Hepatocyte (in vitro differentiated cells): ENCODE data around the gene KCND2. TPM values are rescaled to one million over a fixed set of nuclear protein-coding genes. Genes with fewer than 3 reads are reported as not detected.

Experiments used
- DNase-seq: peaks from one replicate; pipeline ENCODE4 v3.0.0-alpha.2; 2016; ENCODE audit warnings: low spot score
- H2AFZ ChIP-seq: fragments of 200-600 bp; sonication (generic); 2 replicates; pipeline ENCODE4 v1.6.0; 2016; ENCODE audit warnings: antibody characterized with exemption, mild to moderate bottlenecking
- H3K27ac ChIP-seq: fragments of 200-600 bp; sonication (generic); 2 replicates; pipeline ENCODE4 v1.5.1; 2016; ENCODE audit warnings: mild to moderate bottlenecking
- H3K27me3 ChIP-seq: fragments of 200-600 bp; sonication (generic); 2 replicates; pipeline ENCODE4 v1.6.1; 2016
- H3K36me3 ChIP-seq: fragments of 200-600 bp; sonication (generic); replicated peaks from 2 replicates; pipeline ENCODE4 v1.5.1; 2016; ENCODE audit warnings: low read depth; ENCODE audit not compliant: insufficient read depth
- H3K4me1 ChIP-seq: fragments of 200-600 bp; sonication (generic); 2 replicates; pipeline ENCODE4 v1.5.1; 2016; ENCODE audit warnings: mild to moderate bottlenecking, moderate library complexity; ENCODE audit not compliant: insufficient read depth
- H3K4me2 ChIP-seq: fragments of 200-600 bp; sonication (generic); 2 replicates; pipeline ENCODE4 v1.6.0; 2016
- H3K4me3 ChIP-seq: fragments of 200-600 bp; sonication (generic); 2 replicates; pipeline ENCODE4 v1.5.1; 2016; ENCODE audit warnings: mild to moderate bottlenecking
- H3K79me2 ChIP-seq: fragments of 200-600 bp; sonication (generic); 2 replicates; pipeline ENCODE4 v1.6.0; 2017; ENCODE audit warnings: mild to moderate bottlenecking
- H3K9me2 ChIP-seq: fragments of 200-600 bp; sonication (generic); replicated peaks from 2 replicates; pipeline ENCODE4 v1.6.0; 2017; ENCODE audit warnings: mild to moderate bottlenecking; ENCODE audit not compliant: insufficient read depth
- H3K9me3 ChIP-seq: fragments of 200-600 bp; sonication (generic); 2 replicates; pipeline ENCODE4 v1.5.1; 2016; ENCODE audit warnings: low read depth, mild to moderate bottlenecking
- H4K20me1 ChIP-seq: fragments of 200-600 bp; sonication (generic); 2 replicates; pipeline ENCODE4 v1.6.0; 2016; ENCODE audit warnings: mild to moderate bottlenecking; ENCODE audit not compliant: insufficient read depth, poor library complexity, severe bottlenecking
- EZH2 ChIP-seq: fragments of 200-600 bp; sonication (generic); IDR thresholded peaks from 2 replicates; pipeline ENCODE4 v1.6.1; 2016; ENCODE audit warnings: antibody characterized with exemption, mild to moderate bottlenecking, borderline replicate concordance
- EZH2phosphoT487 ChIP-seq: fragments of 200-600 bp; sonication (generic); IDR thresholded peaks from one replicate; pipeline ENCODE4 v1.6.1; 2018; ENCODE audit warnings: antibody characterized with exemption, mild to moderate bottlenecking, low read depth, moderate library complexity; ENCODE audit not compliant: unreplicated experiment, severe bottlenecking
- WGBS: methylation state at CpG from one replicate; pipeline ENCODE4 v1.1.6; 2016; ENCODE audit warnings: low lambda C conversion rate; ENCODE audit errors: missing lambda C conversion rate; 5-methylcytosine and 5-hydroxymethylcytosine counted together
- polyA plus RNA-seq: library from polyadenylated mRNA; unstranded; fragments of >200 nt; fragmentation: Nextera tagmentation; extraction: Ambion mirVana; gene quantifications from 2 replicates; pipeline ENCODE4 v1.2.1, GENCODE V29; 2016
- total RNA-seq: library from RNA; depleted of rRNA; stranded (reverse); fragments of >200 nt; gene quantifications from 2 replicates; pipeline ENCODE4 v1.2.3, GENCODE V29; 2014
- TF ChIP-seq, protein P1 (sequence below): fragments of 200-600 bp; sonication (generic); IDR thresholded peaks from 2 replicates; pipeline ENCODE4 v1.5.1; 2016; ENCODE audit warnings: antibody characterized with exemption, mild to moderate bottlenecking; ENCODE audit not compliant: poor library complexity

KCND2 gene
- total and polyA plus RNA-seq, 2 experiments from 2014 or later, result 0.58 to 3.6 TPM

DNA sequence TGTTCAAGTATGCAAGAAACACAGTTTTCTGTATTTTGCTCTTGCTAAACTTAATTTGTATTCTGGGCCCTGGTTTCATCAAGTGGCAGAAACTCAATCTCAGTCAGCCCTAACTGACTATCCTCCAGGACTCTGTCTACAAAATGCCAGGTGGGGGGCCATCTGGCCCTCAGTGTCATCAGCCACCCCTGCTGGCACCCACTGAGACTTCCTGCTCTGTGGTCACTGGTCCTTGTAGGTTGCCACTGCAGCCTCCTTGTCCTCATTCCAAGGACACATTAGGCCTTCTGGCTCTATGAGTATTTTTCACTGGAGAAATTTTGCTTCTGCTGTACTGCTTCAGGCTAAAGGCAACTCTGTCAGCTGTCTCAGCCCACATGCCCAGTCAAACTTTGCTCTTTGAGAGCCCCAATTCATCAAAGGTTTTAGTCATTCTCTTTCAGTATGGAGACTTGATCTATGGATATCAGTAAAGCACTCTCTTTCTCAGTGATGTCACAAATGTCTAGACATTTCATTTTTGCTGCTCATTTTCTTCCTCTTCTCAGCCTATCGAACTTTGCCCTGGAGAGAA is 163.6 kb downstream of the KCND2 start:
- Histone ChIP-seq H3K36me3 (no peaks in the 10 kb centered on the region), H3K4me1 (no peaks in the 10 kb centered on the region), H4K20me1 (no peaks in the 10 kb centered on the region), H3K27me3 (no peaks in the 10 kb centered on the region), H3K9me3 (no peaks in the 10 kb centered on the region), H3K4me2 (no peak overlapping the region), H3K27ac (no peak overlapping the region), H2AFZ (no peak overlapping the region), H3K79me2 (no peaks in the 10 kb centered on the region), H3K4me3 (no peak overlapping the region), H3K9me2 (no peaks in the 10 kb centered on the region)
- DNase-seq, result no peak
- TF ChIP-seq EZH2 (no peak), EZH2phosphoT487 (no peak)
- TF ChIP-seq, protein P1, sequence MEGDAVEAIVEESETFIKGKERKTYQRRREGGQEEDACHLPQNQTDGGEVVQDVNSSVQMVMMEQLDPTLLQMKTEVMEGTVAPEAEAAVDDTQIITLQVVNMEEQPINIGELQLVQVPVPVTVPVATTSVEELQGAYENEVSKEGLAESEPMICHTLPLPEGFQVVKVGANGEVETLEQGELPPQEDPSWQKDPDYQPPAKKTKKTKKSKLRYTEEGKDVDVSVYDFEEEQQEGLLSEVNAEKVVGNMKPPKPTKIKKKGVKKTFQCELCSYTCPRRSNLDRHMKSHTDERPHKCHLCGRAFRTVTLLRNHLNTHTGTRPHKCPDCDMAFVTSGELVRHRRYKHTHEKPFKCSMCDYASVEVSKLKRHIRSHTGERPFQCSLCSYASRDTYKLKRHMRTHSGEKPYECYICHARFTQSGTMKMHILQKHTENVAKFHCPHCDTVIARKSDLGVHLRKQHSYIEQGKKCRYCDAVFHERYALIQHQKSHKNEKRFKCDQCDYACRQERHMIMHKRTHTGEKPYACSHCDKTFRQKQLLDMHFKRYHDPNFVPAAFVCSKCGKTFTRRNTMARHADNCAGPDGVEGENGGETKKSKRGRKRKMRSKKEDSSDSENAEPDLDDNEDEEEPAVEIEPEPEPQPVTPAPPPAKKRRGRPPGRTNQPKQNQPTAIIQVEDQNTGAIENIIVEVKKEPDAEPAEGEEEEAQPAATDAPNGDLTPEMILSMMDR, result no peak
- 91% methylated on average over 1 of the region's 1 CpG for WGBS

DNA sequence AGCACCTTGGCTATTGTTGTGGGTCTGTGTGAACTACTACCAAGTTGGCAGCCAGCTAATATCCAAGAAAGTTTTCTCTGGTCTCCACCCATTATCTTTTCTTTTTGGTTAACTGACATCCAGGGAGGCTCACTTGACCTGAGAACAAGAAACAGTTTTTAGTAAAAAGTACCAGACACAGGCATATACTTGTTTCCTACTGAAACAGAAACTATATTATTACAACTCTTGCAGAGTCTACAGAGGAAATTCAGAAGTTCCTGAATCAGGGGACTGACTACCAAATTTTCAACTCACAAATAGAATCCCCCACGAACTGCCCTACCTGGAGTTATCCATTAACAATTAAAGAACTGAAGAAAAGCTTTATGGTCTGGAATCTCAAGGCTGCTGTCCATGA is 168.9 kb downstream of the KCND2 start:
- Histone ChIP-seq H3K4me2 (no peak overlapping the region), H4K20me1 (no peaks in the 10 kb centered on the region), H3K27me3 (no peaks in the 10 kb centered on the region), H3K9me3 (no peaks in the 10 kb centered on the region), H3K79me2 (no peaks in the 10 kb centered on the region), H3K27ac (no peak overlapping the region), H2AFZ (no peak overlapping the region), H3K36me3 (no peaks in the 10 kb centered on the region), H3K4me3 (no peak overlapping the region), H3K9me2 (no peaks in the 10 kb centered on the region), H3K4me1 (no peaks in the 10 kb centered on the region)
- TF ChIP-seq, protein P1, result no peak
- no peak for TF ChIP-seq EZH2
- no peak for TF ChIP-seq EZH2phosphoT487
- no peak for DNase-seq
- 56% methylated on average over 1 of the region's 1 CpG for WGBS

DNA sequence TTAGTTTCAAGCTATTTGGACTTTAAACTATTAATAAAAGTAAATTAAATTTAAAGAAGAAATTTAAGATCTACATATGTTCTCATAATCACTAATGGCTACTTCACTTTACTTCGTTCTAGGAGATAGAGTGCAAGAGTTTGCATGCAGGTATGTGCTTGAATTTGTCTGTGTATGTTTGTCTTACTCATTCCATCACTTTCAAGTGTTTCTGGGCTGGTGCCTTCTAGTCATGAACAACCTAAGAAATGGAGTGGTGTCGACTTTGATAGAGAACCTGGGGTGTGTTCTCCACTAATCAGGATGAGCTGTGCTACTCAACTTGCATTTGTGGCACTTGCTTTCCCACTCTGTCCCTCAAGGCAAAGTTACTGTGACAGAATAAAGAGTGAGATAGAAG is 169.9 kb downstream of the KCND2 start:
- Histone ChIP-seq H2AFZ (no peak overlapping the region), H3K79me2 (no peaks in the 10 kb centered on the region), H3K4me3 (no peak overlapping the region), H3K36me3 (no peaks in the 10 kb centered on the region), H3K4me2 (no peak overlapping the region), H3K9me2 (no peaks in the 10 kb centered on the region), H3K27ac (no peak overlapping the region), H4K20me1 (no peaks in the 10 kb centered on the region), H3K4me1 (no peaks in the 10 kb centered on the region), H3K9me3 (no peaks in the 10 kb centered on the region), H3K27me3 (no peaks in the 10 kb centered on the region)
- WGBS, result 85% methylated on average over 2 of the region's 2 CpGs
- DNase-seq, result no peak
- TF ChIP-seq EZH2 (no peak), EZH2phosphoT487 (no peak)
- TF ChIP-seq, protein P1, result no peak
